Activated T-cell treated with anti-CD3 and anti-CD28 coated beads, Interleukin-2, amount 50 U/mL, for 72 hours (primary cell): ENCODE measurements around the gene GJA4. TPM values are rescaled to one million over a fixed set of nuclear protein-coding genes. Genes with fewer than 3 reads are reported as not detected.
A peak's percentile ranks its signal among the peaks of the same experiment; 100 is the strongest.
"Not testable (repeated sequence)": the region's sequence is repeated elsewhere in the genome, so short reads cannot be mapped to it uniquely, and the experiment has no call there.

ENCODE experiments used
- ATAC-seq, 2 donors: fragments of 150-1000 bp; cut with Tn5 transposase; replicated peaks in 1 of 2; 2 replicates each; pipeline ENCODE4 v1.10.0; 2021; ENCODE audit warnings: moderate library complexity in 2 of 2, mild to moderate bottlenecking in 1 of 2
- DNase-seq, 2 donors: peaks; one replicate each; pipeline ENCODE4 v3.0.0; 2021 to 2022; ENCODE audit warnings: mixed read lengths in 1 of 2
- H3K27ac Mint-ChIP-seq: one replicate; pipeline ENCODE4 v1.8.0; 2022; ENCODE audit warnings: mild to moderate bottlenecking, moderate library complexity, mixed read lengths
- H3K27me3 Mint-ChIP-seq: one replicate; pipeline ENCODE4 v1.8.0; 2022; ENCODE audit warnings: low read depth, mixed read lengths
- H3K36me3 Mint-ChIP-seq, 2 donors: one replicate each; pipeline ENCODE4 v1.8.0; 2022; ENCODE audit warnings: mixed read lengths in 2 of 2, mild to moderate bottlenecking in 1 of 2; ENCODE audit not compliant: insufficient read depth in 2 of 2
- H3K4me1 Mint-ChIP-seq: one replicate; pipeline ENCODE4 v1.8.0; 2022; ENCODE audit warnings: low read depth, mixed read lengths
- H3K4me3 Mint-ChIP-seq, 2 donors: one replicate each; pipeline ENCODE4 v1.8.0; 2022; ENCODE audit warnings: mild to moderate bottlenecking in 2 of 2, mixed read lengths in 2 of 2, moderate library complexity in 2 of 2
- H3K9me3 Mint-ChIP-seq, 2 donors: one replicate each; pipeline ENCODE4 v1.8.0; 2022; ENCODE audit warnings: mixed read lengths in 2 of 2
- total RNA-seq, 2 donors: library from RNA; stranded (reverse); gene quantifications; one replicate each; pipeline ENCODE4 v1.2.3, GENCODE V29; 2022

GJA4 gene
- total RNA-seq, 2 donors from 2014 or later = 0.17 to 0.44 TPM

DNA sequence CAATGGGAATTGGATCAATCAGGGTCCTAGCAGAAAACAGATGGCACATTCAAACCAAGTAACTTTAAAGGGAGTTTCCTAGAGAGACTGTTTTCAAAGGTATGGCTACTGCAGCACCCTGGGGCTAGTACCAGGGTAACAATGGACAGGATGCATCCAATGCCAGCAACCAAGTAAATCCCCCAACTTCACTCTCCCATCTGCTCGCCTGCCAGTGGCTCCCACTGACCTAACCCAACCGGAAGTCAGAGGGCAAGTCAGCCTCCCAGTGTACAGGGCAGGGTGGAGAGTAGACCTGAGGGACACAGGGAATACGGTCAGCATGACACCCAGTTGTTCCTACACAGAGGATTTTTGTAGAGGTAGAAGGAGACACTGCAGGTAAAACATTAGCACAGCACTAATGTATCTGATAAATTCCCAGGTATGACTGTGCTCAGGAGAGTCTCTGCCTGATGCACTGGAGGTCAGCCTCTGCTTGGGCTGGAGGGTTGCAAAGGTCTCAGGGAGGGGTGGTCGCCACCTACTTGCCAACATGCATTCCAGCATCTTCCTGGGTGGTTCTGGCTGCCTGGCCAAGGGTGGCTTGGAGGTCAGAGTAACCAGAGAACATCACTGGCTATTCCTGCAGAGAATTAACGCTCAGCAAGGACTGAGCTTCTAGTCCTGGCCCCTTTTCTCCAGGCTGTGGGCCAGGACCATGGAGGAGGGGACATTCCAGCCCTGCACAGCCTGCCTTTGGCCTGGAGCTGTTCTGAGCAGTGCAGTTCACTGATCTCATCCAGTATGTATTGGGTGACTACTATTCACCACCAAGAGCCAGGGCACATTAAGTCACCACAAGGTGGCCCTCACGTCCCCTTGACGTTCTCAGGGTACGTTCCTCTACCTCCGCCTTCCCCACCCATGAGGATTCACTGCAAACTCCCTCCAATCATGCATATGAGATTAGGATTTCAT, 5.1 kb upstream of the GJA4 start:
- no peaks in the 10 kb centered on the region for H3K9me3 Mint-ChIP-seq
- ATAC-seq = no peak
- peaks cover 59% of the 10 kb centered on the region for H3K27me3 Mint-ChIP-seq
- DNase-seq = no peak
- no peak overlapping the region for H3K27ac Mint-ChIP-seq
- H3K4me3 Mint-ChIP-seq = no peak overlapping the region
- peaks cover 22% of the 10 kb centered on the region for H3K4me1 Mint-ChIP-seq
- no peaks in the 10 kb centered on the region for H3K36me3 Mint-ChIP-seq

DNA sequence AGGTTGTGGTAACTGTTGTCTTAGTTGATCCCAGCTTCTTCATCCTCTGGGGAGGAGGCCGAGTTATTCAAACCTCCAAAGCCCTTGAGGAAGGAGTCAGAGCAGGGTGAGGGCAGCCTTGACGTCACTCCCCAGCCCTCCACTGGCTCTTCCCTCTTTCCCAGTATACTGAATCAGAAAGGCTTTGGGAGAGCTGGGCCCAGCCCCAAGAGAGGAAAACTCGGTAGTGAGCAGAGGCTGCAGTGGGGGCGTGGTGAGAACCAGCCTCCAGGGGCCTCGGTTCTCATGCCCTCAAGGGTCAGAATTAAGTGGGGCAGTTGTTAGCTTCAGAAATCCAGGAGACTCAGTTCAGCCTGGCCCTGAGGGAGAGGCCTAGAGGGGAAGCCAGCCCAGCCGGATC, 1.8 kb upstream of the GJA4 start:
- DNase-seq (no peak), ATAC-seq (no peak)
- H3K9me3 Mint-ChIP-seq = no peaks in the 10 kb centered on the region
- H3K36me3 Mint-ChIP-seq = no peaks in the 10 kb centered on the region
- peaks cover 17% of the 10 kb centered on the region for H3K4me1 Mint-ChIP-seq
- no peak overlapping the region for H3K4me3 Mint-ChIP-seq
- H3K27me3 Mint-ChIP-seq = peaks cover 55% of the 10 kb centered on the region
- H3K27ac Mint-ChIP-seq = no peak overlapping the region

DNA sequence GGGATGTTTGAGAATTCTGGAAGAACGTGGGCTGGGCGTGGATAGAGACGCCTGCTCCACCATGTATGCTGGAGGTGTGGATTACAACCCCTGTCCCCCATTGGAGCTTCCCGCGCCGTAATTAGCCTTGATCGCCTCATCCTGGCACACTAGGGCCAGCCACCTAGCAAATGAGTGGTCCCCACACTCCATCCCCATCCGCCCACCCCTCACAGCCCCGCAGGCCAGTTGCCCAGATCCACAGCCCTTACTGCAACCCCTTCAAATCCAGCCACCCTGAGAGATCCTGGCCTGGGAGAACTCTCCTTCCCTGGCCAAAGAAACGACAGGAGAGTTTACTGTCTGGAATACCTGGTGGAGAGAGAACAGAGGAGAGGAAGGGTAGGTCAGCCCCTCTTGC, 375 bp upstream of the GJA4 start:
- peaks cover 26% of the 10 kb centered on the region for H3K4me1 Mint-ChIP-seq
- DNase-seq (no peak), ATAC-seq (no peak)
- H3K27ac Mint-ChIP-seq = no peak overlapping the region
- peak overlapping the region; percentile 29 to 38 for H3K4me3 Mint-ChIP-seq
- no peaks in the 10 kb centered on the region for H3K36me3 Mint-ChIP-seq
- H3K27me3 Mint-ChIP-seq = peaks cover 55% of the 10 kb centered on the region
- H3K9me3 Mint-ChIP-seq = no peaks in the 10 kb centered on the region

DNA sequence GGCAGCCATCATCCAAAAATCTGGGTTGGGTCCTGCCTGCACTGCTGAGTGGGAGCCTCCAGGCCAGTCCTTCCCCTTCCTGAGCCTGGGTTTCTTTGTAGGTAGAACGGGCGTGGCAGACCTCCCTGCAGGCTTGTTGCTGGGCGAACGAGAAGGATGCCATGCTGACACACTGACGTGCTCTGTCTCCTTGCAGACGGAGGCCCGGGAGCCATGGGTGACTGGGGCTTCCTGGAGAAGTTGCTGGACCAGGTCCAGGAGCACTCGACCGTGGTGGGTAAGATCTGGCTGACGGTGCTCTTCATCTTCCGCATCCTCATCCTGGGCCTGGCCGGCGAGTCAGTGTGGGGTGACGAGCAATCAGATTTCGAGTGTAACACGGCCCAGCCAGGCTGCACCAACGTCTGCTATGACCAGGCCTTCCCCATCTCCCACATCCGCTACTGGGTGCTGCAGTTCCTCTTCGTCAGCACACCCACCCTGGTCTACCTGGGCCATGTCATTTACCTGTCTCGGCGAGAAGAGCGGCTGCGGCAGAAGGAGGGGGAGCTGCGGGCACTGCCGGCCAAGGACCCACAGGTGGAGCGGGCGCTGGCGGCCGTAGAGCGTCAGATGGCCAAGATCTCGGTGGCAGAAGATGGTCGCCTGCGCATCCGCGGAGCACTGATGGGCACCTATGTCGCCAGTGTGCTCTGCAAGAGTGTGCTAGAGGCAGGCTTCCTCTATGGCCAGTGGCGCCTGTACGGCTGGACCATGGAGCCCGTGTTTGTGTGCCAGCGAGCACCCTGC, 1.4 kb downstream of the GJA4 start:
- H3K27ac Mint-ChIP-seq = no peak overlapping the region
- peaks cover 46% of the 10 kb centered on the region for H3K27me3 Mint-ChIP-seq
- DNase-seq (no peak), ATAC-seq (no peak)
- H3K36me3 Mint-ChIP-seq = peaks cover 0 to 2% of the 10 kb centered on the region in 2 donors
- H3K9me3 Mint-ChIP-seq = no peaks in the 10 kb centered on the region
- peaks cover 34% of the 10 kb centered on the region for H3K4me1 Mint-ChIP-seq
- H3K4me3 Mint-ChIP-seq = no peak overlapping the region

DNA sequence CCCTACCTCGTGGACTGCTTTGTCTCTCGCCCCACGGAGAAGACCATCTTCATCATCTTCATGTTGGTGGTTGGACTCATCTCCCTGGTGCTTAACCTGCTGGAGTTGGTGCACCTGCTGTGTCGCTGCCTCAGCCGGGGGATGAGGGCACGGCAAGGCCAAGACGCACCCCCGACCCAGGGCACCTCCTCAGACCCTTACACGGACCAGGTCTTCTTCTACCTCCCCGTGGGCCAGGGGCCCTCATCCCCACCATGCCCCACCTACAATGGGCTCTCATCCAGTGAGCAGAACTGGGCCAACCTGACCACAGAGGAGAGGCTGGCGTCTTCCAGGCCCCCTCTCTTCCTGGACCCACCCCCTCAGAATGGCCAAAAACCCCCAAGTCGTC, 2.0 kb downstream of the GJA4 start:
- H3K27ac Mint-ChIP-seq = no peak overlapping the region
- H3K27me3 Mint-ChIP-seq = peaks cover 40% of the 10 kb centered on the region
- H3K4me3 Mint-ChIP-seq = no peak overlapping the region
- H3K4me1 Mint-ChIP-seq = peaks cover 37% of the 10 kb centered on the region
- no peaks in the 10 kb centered on the region for H3K9me3 Mint-ChIP-seq
- DNase-seq = no peak
- no peak for ATAC-seq
- H3K36me3 Mint-ChIP-seq = peaks cover 0 to 2% of the 10 kb centered on the region in 2 donors

DNA sequence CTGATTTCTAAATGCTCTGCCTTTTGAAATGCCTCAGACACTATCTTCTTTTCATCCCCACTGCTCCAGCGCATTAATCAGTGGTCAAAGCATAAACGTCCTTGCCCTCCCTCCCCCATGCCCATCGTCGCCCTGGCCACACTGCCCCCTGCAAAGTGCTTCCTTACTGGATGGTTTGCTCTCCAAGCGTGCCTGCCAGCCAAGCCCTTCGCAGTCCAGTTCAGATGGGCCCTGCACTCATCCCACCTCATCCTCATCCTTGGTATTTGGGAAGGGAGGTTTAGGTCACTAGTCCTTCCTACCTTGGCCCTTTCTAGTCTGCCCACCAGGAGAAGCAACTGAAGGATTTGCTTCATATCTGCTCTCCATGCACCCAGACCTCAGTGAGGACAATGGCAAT, 3.1 kb downstream of the GJA4 start:
- Mint-ChIP-seq H3K9me3 (no peaks in the 10 kb centered on the region), H3K4me1 (peaks cover 45% of the 10 kb centered on the region), H3K27ac (no peak overlapping the region), H3K27me3 (peaks cover 29% of the 10 kb centered on the region), H3K36me3 (peaks cover 0 to 2% of the 10 kb centered on the region in 2 donors), H3K4me3 (no peak overlapping the region)
- ATAC-seq (no peak), DNase-seq (no peak)

DNA sequence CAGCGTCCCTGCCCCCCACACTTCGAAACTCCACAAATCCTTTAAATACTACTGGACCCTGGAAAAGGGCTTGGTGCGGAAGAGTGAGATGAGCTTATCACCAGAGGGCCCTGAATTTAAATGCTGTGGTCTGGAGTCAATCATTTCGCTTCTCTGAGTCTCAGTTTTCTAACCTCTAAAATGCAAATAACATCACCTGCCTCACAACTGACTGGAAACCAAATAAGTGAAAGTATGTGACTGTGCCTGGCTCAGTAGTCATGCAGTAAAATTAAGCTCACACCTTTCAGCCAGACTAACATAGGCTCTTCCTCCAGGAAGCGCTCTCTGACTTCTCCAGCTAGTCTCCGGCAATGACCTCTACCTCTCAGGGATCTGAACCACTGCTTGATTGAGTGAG, 4.2 kb downstream of the GJA4 start:
- Mint-ChIP-seq H3K4me1 (peaks cover 46% of the 10 kb centered on the region), H3K4me3 (peak overlapping the region in 1 of 2 donors; percentile 4), H3K9me3 (no peaks in the 10 kb centered on the region), H3K36me3 (peaks cover 0 to 2% of the 10 kb centered on the region in 2 donors), H3K27ac (no peak overlapping the region), H3K27me3 (peaks cover 18% of the 10 kb centered on the region)
- DNase-seq (no peak), ATAC-seq (peak; percentile 68 to 76)

DNA sequence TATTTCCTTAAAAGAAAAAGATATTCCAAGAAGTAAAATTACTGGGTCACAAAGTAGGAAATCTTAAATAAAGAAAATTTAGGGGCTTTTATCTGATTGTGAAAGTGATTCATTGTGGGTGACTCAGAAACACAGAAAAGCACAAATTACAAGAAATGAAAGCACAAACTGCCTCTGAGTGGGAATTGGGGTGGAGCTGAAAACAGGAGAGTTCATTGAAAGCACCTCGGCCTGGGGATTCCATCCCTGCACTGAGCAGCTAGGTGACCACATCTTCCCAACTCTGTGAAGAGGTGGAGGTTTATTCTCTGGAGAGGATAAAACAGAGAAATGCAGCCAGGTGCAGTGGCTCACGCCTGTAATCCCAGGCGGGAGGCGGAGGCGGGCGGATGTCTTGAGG, 7.4 kb downstream of the GJA4 start:
- DNase-seq = peak; percentile 35 to 44

DNA sequence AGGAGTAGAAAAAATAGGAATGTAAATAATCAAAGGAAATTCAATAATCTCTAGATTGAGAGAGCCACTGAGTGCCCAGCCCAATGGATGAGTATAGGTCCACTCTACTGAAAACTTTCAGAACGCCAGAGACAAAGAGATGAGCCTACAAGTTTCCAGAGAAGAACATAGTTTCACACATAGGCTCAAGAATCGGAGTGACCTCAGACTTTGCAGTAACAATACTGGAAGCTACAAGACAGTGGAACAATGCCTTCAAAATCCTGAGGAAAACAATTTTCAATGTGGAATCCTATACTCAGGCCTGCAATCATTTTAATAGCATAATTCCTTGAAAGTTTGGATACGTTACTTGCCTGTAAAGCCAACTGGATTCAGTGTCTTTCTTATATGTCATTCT, 11.0 kb downstream of the GJA4 start:
- H3K4me3 Mint-ChIP-seq = no peak overlapping the region
- no peak for ATAC-seq
- H3K9me3 Mint-ChIP-seq = peaks cover 0 to 1% of the 10 kb centered on the region in 2 donors
- peaks cover under 1% of the 10 kb centered on the region for H3K27me3 Mint-ChIP-seq
- DNase-seq = no peak
- peaks cover 0 to 2% of the 10 kb centered on the region in 2 donors for H3K36me3 Mint-ChIP-seq
- H3K4me1 Mint-ChIP-seq = peaks cover 21% of the 10 kb centered on the region
- H3K27ac Mint-ChIP-seq = no peak overlapping the region

More for the DNA sequence above, 7.4 kb downstream of the GJA4 start:
- Mint-ChIP-seq H3K36me3 (peaks cover 0 to 4% of the 10 kb centered on the region in 2 donors), H3K4me1 (peaks cover 42% of the 10 kb centered on the region), H3K27ac (peak overlapping the region; percentile 71), H3K27me3 (peaks cover 6% of the 10 kb centered on the region), H3K9me3 (peaks cover 0 to 1% of the 10 kb centered on the region in 2 donors), H3K4me3 (peak overlapping the region; percentile 50 to 61)
- peak; percentile 76 to 78 for ATAC-seq

DNA sequence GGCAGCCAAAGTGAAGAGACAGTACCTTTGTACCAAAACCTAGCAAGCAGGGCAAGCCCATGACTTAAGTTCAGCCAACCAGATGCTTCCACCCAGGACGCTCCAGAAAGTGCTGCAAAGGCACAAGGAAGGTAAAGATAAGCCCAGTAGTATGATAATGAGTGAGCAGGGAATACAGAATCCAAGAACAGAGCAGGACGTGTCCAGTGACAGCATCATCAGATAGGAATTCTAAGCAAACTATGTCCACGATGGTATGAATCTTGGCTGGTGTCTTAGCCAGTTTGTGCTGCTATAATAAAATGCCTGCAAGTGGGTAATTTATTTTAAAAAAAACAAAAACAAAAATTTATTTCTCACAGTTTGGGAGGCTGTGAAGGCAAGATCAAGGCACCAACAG, 13.6 kb downstream of the GJA4 start:
- Mint-ChIP-seq H3K27me3 (no peaks in the 10 kb centered on the region), H3K36me3 (peaks cover 2 to 6% of the 10 kb centered on the region in 2 donors), H3K27ac (no peak overlapping the region), H3K4me1 (no peaks in the 10 kb centered on the region), H3K9me3 (peaks cover 4% of the 10 kb centered on the region in 2 donors), H3K4me3 (no peak overlapping the region)
- ATAC-seq (no peak), DNase-seq (no peak)

DNA sequence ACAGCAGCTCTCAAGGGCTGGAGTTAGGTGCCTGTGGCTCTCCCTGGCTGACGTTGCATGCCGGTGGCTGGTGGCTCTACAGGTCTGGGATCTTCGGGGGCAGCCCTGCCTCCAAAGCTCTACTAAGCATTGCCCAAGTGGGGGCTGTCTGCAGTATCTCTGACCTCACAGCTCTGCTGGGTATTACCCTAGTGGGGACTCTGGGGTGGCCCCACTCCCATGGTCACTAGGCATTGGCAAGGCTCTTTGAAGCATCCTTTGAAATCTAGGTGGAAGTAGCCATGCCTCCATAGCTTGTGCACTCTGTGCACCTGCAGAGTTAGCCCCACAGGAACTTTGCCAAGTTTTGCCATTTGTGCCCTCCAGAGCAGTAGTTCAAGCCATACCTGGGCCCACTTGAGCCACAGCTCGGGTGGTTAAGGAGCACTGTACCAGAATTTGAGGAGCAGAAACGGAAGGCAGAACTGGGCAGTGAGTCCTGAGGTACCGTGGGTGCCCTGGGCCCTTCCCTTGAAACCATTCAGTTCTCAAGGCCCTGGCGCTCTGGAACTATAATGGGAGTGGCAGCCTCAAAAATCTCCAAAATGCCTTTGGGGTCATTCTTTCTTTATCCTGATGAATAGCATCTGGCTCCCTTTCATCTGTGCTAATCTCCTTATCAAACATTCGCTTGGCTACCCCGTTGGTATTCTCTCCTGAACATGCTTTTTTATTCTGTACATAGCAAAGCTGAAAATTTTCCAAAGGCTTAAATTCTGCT, 15.4 kb downstream of the GJA4 start:
- Mint-ChIP-seq H3K4me3 (no peak overlapping the region), H3K4me1 (no peaks in the 10 kb centered on the region)
- ATAC-seq = no peak

DNA sequence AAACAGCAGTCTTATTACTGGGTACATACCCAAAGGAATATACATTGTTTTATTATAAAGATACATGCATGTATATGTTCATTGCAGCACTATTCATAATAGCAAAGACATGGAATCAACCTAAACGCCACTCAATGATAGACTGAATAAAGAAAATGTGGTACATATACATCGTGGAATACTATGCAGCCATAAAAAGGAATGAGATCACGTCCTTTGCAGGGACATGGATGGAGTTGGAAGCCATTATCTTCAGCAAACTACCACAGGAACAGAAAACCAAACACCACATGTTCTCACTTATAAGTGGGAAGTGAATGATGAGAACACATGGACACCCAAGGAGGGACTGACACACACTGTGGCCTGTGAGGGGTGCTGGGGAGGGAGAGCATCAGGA, 18.0 kb downstream of the GJA4 start:
- not testable (repeated sequence) for H3K27me3 Mint-ChIP-seq

More for the DNA sequence above, 15.4 kb downstream of the GJA4 start:
- no peak for DNase-seq
- Mint-ChIP-seq H3K27ac (no peak overlapping the region), H3K27me3 (no peaks in the 10 kb centered on the region), H3K9me3 (peaks cover 4% of the 10 kb centered on the region in 2 donors), H3K36me3 (peaks cover 2 to 6% of the 10 kb centered on the region in 2 donors)

More for the DNA sequence above, 18.0 kb downstream of the GJA4 start:
- ATAC-seq, H3K4me3 Mint-ChIP-seq, H3K36me3 Mint-ChIP-seq, H3K4me1 Mint-ChIP-seq, H3K27ac Mint-ChIP-seq, DNase-seq, H3K9me3 Mint-ChIP-seq: not testable (repeated sequence)
